Neuronal stem cell (in vitro differentiated cells): ENCODE data around the gene GPS1.

Experiments used
- DNase-seq: peaks from one replicate; pipeline ENCODE4 v3.0.0-alpha.2; 2013; ENCODE audit warnings: low spot score
- H2AFZ ChIP-seq: one replicate; pipeline ENCODE4 v1.6.1; 2013; ENCODE audit warnings: mild to moderate bottlenecking, low read length, inconsistent platforms
- H2AK5ac ChIP-seq: 2 replicates; pipeline ENCODE4 v1.6.1; 2013; ENCODE audit warnings: low read depth, mild to moderate bottlenecking, inconsistent platforms, low read length, moderate library complexity, mixed read lengths
- H2BK120ac ChIP-seq: 2 replicates; pipeline ENCODE4 v1.6.1; 2013; ENCODE audit warnings: low read depth, mild to moderate bottlenecking, inconsistent platforms, low read length, moderate library complexity, mixed read lengths
- H2BK12ac ChIP-seq: one replicate; pipeline ENCODE4 v1.6.1; 2013; ENCODE audit warnings: low read length, inconsistent platforms
- H2BK15ac ChIP-seq: 2 replicates; pipeline ENCODE4 v1.6.1; 2013; ENCODE audit warnings: mild to moderate bottlenecking, low read length, inconsistent platforms, mixed read lengths
- H2BK5ac ChIP-seq: one replicate; pipeline ENCODE4 v1.6.1; 2013; ENCODE audit warnings: inconsistent platforms, mild to moderate bottlenecking, low read length, moderate library complexity
- H3K14ac ChIP-seq: one replicate; pipeline ENCODE4 v1.6.1; 2013; ENCODE audit warnings: low read length, inconsistent platforms
- H3K18ac ChIP-seq: 2 replicates; pipeline ENCODE4 v1.6.1; 2013; ENCODE audit warnings: low read length, inconsistent platforms
- H3K23ac ChIP-seq: 2 replicates; pipeline ENCODE4 v1.6.1; 2013; ENCODE audit warnings: low read depth, mild to moderate bottlenecking, mixed read lengths, low read length, inconsistent platforms; ENCODE audit not compliant: poor library complexity
- H3K27ac ChIP-seq: replicated peaks from 3 replicates; pipeline ENCODE4 v1.5.1; 2013; ENCODE audit warnings: low read length, inconsistent platforms
- H3K27me3 ChIP-seq, 3 experiments: 2 replicates each; pipeline ENCODE4 v1.6.1; 2013; ENCODE audit warnings: low read length in 3 of 3, mild to moderate bottlenecking in 2 of 3, inconsistent platforms in 1 of 3, low read depth in 1 of 3, mixed read lengths in 1 of 3, moderate library complexity in 1 of 3; ENCODE audit not compliant: control insufficient read depth in 3 of 3, insufficient read depth in 3 of 3
- H3K36me3 ChIP-seq, 2 donors: replicated peaks in 1 of 2; 2 replicates each; pipeline ENCODE4 v1.6.1; 2013; ENCODE audit warnings: low read length in 2 of 2; ENCODE audit not compliant: control insufficient read depth in 2 of 2, insufficient read depth in 2 of 2
- H3K4ac ChIP-seq: 2 replicates; pipeline ENCODE4 v1.6.1; 2013; ENCODE audit warnings: inconsistent platforms, mild to moderate bottlenecking, low read length, moderate library complexity
- H3K4me1 ChIP-seq, 2 donors: 1 replicate in 1 of 2; 2 replicates in 1 of 2; pipeline ENCODE4 v1.6.1; 2013; ENCODE audit warnings: low read length in 2 of 2, low read depth in 1 of 2; ENCODE audit not compliant: control insufficient read depth in 2 of 2, insufficient read depth in 1 of 2
- H3K4me2 ChIP-seq: one replicate; pipeline ENCODE4 v1.6.1; 2013; ENCODE audit warnings: mild to moderate bottlenecking, low read length, inconsistent platforms; ENCODE audit not compliant: insufficient read depth, poor library complexity, severe bottlenecking
- H3K4me3 ChIP-seq, 2 donors: 2 replicates each; pipeline ENCODE4 v1.5.1; 2013; ENCODE audit warnings: low read length in 2 of 2, mild to moderate bottlenecking in 2 of 2, inconsistent platforms in 1 of 2, moderate library complexity in 1 of 2
- H3K79me1 ChIP-seq: one replicate; pipeline ENCODE4 v1.6.1; 2013; ENCODE audit warnings: low read depth, mild to moderate bottlenecking, inconsistent platforms, low read length, moderate library complexity
- H3K9ac ChIP-seq: one replicate; pipeline ENCODE4 v1.6.1; 2013; ENCODE audit warnings: mild to moderate bottlenecking, low read depth, low read length, inconsistent platforms; ENCODE audit not compliant: poor library complexity
- H3K9me3 ChIP-seq, 2 donors: replicated peaks in 1 of 2; 2 replicates each; pipeline versions ENCODE3 to v1.6.1; 2013; ENCODE audit warnings: low read length in 2 of 2, mild to moderate bottlenecking in 2 of 2, inconsistent platforms in 1 of 2, low read depth in 1 of 2, mixed read lengths in 1 of 2, moderate library complexity in 1 of 2; ENCODE audit not compliant: control insufficient read depth in 2 of 2, insufficient read depth in 1 of 2
- H4K8ac ChIP-seq: one replicate; pipeline ENCODE4 v1.6.1; 2013; ENCODE audit warnings: low read depth, mild to moderate bottlenecking, inconsistent platforms, low read length, moderate library complexity
- H4K91ac ChIP-seq: one replicate; pipeline ENCODE4 v1.6.1; 2013; ENCODE audit warnings: low read length, low read depth, mild to moderate bottlenecking, inconsistent platforms; ENCODE audit not compliant: poor library complexity
- WGBS, 2 donors: extraction: QIAGEN DNeasy Blood & Tissue Kit; methylation state at CpG; one replicate each; pipeline ENCODE4 v1.1.7; 2013; ENCODE audit warnings: missing lambda C conversion rate in 2 of 2, mixed read lengths in 1 of 2; ENCODE audit not compliant: insufficient read length in 2 of 2, insufficient replicate concordance in 1 of 2; ENCODE audit errors: extremely low coverage in 2 of 2; 5-methylcytosine and 5-hydroxymethylcytosine counted together

Gene GPS1

DNA sequence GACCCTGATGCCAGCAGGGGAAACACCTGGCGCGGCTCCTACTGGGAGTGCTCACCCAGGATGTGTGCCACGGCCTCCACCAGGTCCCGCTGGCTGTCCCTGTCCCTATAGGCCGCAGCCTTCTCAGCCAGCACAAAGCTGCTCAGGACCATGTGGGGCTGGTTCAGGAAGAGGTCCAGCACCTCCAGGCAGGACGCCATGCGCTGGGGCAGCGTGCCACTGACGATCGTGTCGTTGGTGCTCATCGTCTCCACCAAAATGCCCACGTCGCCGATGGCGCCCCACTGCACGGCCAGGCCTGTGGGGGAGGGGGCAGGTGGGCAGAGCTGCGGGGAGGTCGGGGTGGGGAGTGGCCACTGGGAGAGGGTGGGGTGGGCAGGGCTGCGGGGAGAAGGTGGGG lies 29.8 kb downstream of the GPS1 start:
- H2AFZ ChIP-seq: no peak overlapping the region
- H3K23ac ChIP-seq: peak overlapping the region; percentile 43
- H2BK12ac ChIP-seq: no peak overlapping the region
- H2BK120ac ChIP-seq: no peak overlapping the region
- no peak overlapping the region for H3K4me2 ChIP-seq
- no peak overlapping the region for H4K8ac ChIP-seq
- H3K4me1 ChIP-seq: peaks cover 0 to 3% of the 10 kb centered on the region in 2 donors
- peaks cover 74 to 89% of the 10 kb centered on the region in 2 donors for H3K36me3 ChIP-seq
- H3K18ac ChIP-seq: no peak overlapping the region
- no peak overlapping the region for H3K4ac ChIP-seq
- no peak overlapping the region for H4K91ac ChIP-seq
- no peak for DNase-seq
- H3K27ac ChIP-seq: no peak overlapping the region
- no peak overlapping the region for H2BK15ac ChIP-seq
- H3K79me1 ChIP-seq: peaks cover 41% of the 10 kb centered on the region
- no peak overlapping the region for H2AK5ac ChIP-seq
- no peak overlapping the region for H2BK5ac ChIP-seq
- H3K9ac ChIP-seq: peak overlapping the region; percentile 60
- H3K14ac ChIP-seq: no peak overlapping the region
- H3K27me3 ChIP-seq: no peaks in the 10 kb centered on the region
- WGBS, 2 donors: no CpG with 5 or more reads among the region's 20 CpGs
- H3K4me3 ChIP-seq: no peak overlapping the region
- H3K9me3 ChIP-seq: peaks cover 0 to 1% of the 10 kb centered on the region in 2 donors

DNA sequence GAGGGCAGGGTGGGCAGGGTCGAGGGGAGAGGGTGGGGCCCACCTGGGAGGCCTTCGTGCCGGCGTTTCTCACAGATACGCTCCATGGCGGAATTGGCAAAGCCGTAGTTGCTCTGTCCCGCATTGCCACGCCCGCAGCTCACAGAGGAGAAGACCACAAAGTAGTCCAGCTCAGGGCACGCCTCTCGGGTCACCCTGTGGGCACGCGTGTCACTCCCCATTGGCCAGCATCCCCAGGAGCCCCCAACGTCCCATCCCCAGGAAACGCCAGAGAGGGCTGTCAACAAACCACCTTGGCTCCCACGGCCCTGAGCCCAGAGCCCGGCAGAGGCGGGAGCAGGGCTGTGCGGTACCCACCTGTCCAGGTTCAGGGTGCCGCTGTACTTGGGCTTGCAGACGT lies 30.3 kb downstream of the GPS1 start:
- Histone ChIP-seq H3K4me1 (peaks cover 0 to 3% of the 10 kb centered on the region in 2 donors), H2BK12ac (no peak overlapping the region), H4K91ac (no peak overlapping the region), H3K36me3 (peaks cover 78 to 93% of the 10 kb centered on the region in 2 donors), H2AK5ac (no peak overlapping the region), H3K4me3 (no peak overlapping the region), H3K4ac (no peak overlapping the region), H3K23ac (no peak overlapping the region), H2BK15ac (no peak overlapping the region), H3K14ac (no peak overlapping the region), H2BK5ac (peak overlapping the region; percentile 78), H3K9ac (no peak overlapping the region), H3K79me1 (peaks cover 44% of the 10 kb centered on the region), H4K8ac (no peak overlapping the region), H3K27me3 (no peaks in the 10 kb centered on the region), H3K9me3 (peaks cover 0 to 1% of the 10 kb centered on the region in 2 donors), H3K18ac (no peak overlapping the region), H3K4me2 (no peak overlapping the region), H2AFZ (no peak overlapping the region), H3K27ac (no peak overlapping the region), H2BK120ac (no peak overlapping the region)
- DNase-seq: no peak
- WGBS, 2 donors: no CpG with 5 or more reads among the region's 22 CpGs

DNA sequence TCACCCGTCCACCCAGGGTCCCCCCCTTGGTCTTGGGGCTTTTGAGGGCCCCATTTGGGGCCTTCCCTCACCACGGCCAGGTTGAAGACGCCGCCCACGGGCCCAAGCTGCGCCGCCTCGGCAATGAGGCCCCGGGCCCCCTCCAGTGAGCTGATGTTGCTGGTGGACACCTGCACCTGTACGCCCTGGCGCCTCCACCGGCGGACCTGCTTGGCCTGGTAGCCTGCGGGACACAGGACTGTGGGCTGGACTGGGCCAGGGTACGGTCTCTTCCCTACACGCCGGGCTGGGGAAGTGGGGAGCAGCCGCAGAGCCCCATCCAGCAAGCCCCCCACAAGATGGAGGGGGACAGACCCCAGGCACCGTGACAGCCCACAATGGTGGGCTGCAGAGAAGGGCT lies 30.8 kb downstream of the GPS1 start:
- Histone ChIP-seq H3K36me3 (peaks cover 83 to 98% of the 10 kb centered on the region in 2 donors), H3K14ac (no peak overlapping the region), H3K4me2 (no peak overlapping the region), H4K91ac (no peak overlapping the region), H3K79me1 (peaks cover 46% of the 10 kb centered on the region), H3K4me3 (no peak overlapping the region), H3K23ac (no peak overlapping the region), H2BK12ac (no peak overlapping the region), H2AK5ac (no peak overlapping the region), H3K4ac (no peak overlapping the region), H2BK15ac (no peak overlapping the region), H3K18ac (no peak overlapping the region), H3K27me3 (no peaks in the 10 kb centered on the region), H3K9me3 (peaks cover 0 to 1% of the 10 kb centered on the region in 2 donors), H3K4me1 (peaks cover 0 to 3% of the 10 kb centered on the region in 2 donors), H2AFZ (no peak overlapping the region), H2BK5ac (peak overlapping the region; percentile 78), H4K8ac (no peak overlapping the region), H3K9ac (no peak overlapping the region), H2BK120ac (no peak overlapping the region), H3K27ac (no peak overlapping the region)
- DNase-seq: no peak
- WGBS, 2 donors: no CpG with 5 or more reads among the region's 19 CpGs

DNA sequence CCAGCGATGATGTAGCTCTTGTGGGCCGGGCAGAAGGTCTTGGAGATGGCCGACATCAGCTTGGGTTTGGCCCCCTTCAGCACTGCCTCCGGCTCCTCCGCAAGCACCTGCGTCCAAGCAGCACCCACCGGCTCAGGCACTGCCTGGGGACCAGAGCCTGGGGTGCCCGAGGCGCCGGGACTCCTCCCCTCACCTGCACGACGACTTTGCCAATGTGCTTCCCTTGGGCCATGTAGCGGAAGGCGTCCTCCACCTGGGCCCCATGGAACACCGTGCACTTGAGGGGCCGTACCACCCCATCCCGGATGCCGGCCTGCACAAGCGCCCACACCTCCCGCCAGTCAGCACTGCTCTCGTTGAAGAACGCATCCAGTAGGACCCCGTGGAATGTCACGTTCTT lies 31.3 kb downstream of the GPS1 start:
- Histone ChIP-seq H3K79me1 (peaks cover 52% of the 10 kb centered on the region), H3K27me3 (no peaks in the 10 kb centered on the region), H3K27ac (no peak overlapping the region), H3K36me3 (peaks cover 86 to 99% of the 10 kb centered on the region in 2 donors), H3K18ac (peak overlapping the region; percentile 48), H2BK5ac (no peak overlapping the region), H2BK15ac (no peak overlapping the region), H3K4me3 (no peak overlapping the region), H2BK120ac (no peak overlapping the region), H3K23ac (peak overlapping the region; percentile 10), H2BK12ac (no peak overlapping the region), H2AFZ (no peak overlapping the region), H3K9me3 (peaks cover 0 to 1% of the 10 kb centered on the region in 2 donors), H4K91ac (no peak overlapping the region), H2AK5ac (no peak overlapping the region), H3K4me1 (no peaks in the 10 kb centered on the region), H3K14ac (no peak overlapping the region), H4K8ac (peak overlapping the region; percentile 43), H3K4me2 (no peak overlapping the region), H3K4ac (no peak overlapping the region), H3K9ac (peak overlapping the region; percentile 60)
- no peak for DNase-seq
- WGBS, 2 donors: no CpG with 5 or more reads among the region's 24 CpGs
